ENCODE data around the gene IMPA2. TPM values are rescaled to one million over a fixed set of nuclear protein-coding genes. Genes with fewer than 3 reads are reported as not detected.
"Not testable (repeated sequence)": the region's sequence is repeated elsewhere in the genome, so short reads cannot be mapped to it uniquely, and the experiment has no call there.

IMPA2 gene
- total and polyA plus RNA-seq, 11 donors = 18.1 to 73.0 (median 40.8) TPM

DNA sequence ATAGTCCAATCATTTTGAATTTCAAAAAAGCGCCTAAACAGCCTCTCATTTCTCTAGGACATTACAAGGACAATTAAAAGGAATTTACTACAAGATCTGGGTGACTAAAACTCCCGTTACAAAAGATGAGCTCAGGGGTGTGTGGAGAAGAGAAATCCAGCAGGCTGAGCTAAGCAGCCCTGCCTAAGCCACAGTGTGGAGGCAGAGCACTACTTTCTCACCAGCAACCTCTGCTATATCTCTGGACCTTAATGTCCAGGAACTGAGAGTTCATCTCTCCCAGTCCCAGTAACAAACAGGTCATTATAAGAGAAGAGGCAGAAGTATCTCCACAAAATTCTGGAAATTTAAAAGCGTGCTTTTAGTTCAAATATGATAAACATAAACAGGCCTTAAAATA is 93.4 kb downstream of the IMPA2 start:
- no peaks in the 10 kb centered on the region for H3K27me3 ChIP-seq
- peak in 1 of 4 donors; percentile 44 for ATAC-seq
- peak in 1 of 5 donors; percentile 5 for DNase-seq
- intact Hi-C loops (cut with DNase I) = loop anchor here in 1 of 10 donors (5.0 kb wide), 1 partner anchor 217 kb away; no protein-coding TSS in a partner anchor
- no peak for TF ChIP-seq POLR2A (IDR thresholded peaks at IDR 0.05)
- TF ChIP-seq, protein P1, sequence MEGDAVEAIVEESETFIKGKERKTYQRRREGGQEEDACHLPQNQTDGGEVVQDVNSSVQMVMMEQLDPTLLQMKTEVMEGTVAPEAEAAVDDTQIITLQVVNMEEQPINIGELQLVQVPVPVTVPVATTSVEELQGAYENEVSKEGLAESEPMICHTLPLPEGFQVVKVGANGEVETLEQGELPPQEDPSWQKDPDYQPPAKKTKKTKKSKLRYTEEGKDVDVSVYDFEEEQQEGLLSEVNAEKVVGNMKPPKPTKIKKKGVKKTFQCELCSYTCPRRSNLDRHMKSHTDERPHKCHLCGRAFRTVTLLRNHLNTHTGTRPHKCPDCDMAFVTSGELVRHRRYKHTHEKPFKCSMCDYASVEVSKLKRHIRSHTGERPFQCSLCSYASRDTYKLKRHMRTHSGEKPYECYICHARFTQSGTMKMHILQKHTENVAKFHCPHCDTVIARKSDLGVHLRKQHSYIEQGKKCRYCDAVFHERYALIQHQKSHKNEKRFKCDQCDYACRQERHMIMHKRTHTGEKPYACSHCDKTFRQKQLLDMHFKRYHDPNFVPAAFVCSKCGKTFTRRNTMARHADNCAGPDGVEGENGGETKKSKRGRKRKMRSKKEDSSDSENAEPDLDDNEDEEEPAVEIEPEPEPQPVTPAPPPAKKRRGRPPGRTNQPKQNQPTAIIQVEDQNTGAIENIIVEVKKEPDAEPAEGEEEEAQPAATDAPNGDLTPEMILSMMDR (IDR thresholded peaks at IDR 0.05) = peak in 2 of 12 donors; percentile 25
- peaks cover 0 to 5% (median 0%) of the 10 kb centered on the region in 12 donors for H3K4me1 ChIP-seq
- H3K9me3 ChIP-seq = no peaks in the 10 kb centered on the region
- 77 to 83% (median 80%) methylated on average over 3 of the region's 3 CpGs for WGBS, 4 donors
- H3K4me3 ChIP-seq = no peak overlapping the region
- no peak overlapping the region for H3K27ac ChIP-seq
- no peaks in the 10 kb centered on the region for H3K36me3 ChIP-seq

DNA sequence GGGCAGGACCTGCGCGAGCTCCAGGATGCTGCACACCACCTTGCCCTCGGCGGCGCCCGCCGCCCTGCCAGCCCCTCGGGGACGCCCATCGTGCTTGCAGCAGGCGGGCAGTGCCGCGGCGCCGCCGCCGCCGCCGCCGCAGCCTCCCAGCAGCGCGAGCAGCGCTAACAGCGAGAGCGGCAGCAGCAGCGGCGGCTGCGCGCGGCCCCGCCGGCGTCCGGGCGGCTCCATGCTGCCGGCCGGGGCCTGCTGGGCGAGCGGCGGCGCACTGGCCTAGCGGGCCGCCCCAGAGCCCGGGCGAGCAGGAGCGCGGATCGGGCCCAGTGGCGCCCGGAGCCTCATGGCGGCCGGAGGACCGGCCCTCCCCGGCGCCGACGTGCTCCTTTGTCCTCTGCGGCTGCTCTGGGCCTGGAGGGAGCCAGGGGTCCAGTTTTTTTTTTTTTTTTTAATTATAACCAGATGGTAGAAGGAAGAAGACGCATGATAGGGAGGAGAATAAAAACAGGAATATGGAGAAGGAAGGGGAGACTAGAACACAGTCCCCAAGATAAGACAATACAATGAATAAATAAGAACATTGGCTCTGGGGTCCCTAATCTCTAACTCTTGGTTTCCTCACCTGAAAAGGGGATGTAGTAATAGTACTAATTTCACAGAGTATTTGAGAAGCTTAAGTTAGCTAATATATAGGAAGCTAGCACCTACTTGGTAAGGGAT is 95.3 kb downstream of the IMPA2 start:
- TF ChIP-seq POLR2A (IDR thresholded peaks at IDR 0.05) = no peak
- TF ChIP-seq, protein P1 (IDR thresholded peaks at IDR 0.05) = no peak
- 19 to 43% (median 31%) methylated on average over 32 to 59 of the region's 59 CpGs for WGBS, 4 donors
- DNase-seq = peak in 2 of 5 donors; percentile 28 to 62

DNA sequence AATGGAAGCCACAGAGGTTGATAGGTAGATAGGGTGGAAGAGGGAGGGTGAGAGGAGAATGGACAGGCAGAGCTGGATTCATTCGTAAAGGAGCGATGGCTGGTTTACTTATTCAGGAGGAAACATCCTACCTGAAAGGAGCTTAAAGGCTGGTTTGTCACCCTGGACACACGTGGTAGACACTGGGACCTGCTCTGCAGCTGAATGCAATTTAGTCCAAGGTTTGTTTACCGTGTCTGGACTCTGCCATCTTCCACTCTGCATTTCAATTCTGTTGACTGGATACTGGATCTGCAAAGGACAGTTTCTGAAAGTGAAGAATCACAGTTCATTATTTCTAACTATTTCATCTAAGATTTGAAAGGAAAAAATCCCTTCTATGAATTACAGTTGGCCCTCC is 96.7 kb downstream of the IMPA2 start:
- H3K36me3 ChIP-seq, H3K27me3 ChIP-seq, DNase-seq, H3K4me1 ChIP-seq, H3K4me3 ChIP-seq, ATAC-seq, H3K27ac ChIP-seq, H3K9me3 ChIP-seq: not testable (repeated sequence)
- 42 to 89% (median 72%) methylated on average over 2 of the region's 4 CpGs for WGBS, 4 donors
- intact Hi-C loops (cut with DNase I) = loop anchor here in 1 of 10 donors (5.0 kb wide), 1 partner anchor 221 kb away; no protein-coding TSS in a partner anchor

More for the DNA sequence above, 95.3 kb downstream of the IMPA2 start:
- Histone ChIP-seq H3K27me3 (no peaks in the 10 kb centered on the region), H3K4me1 (peaks cover 0 to 8% (median 0%) of the 10 kb centered on the region in 12 donors), H3K9me3 (no peaks in the 10 kb centered on the region), H3K4me3 (peak overlapping the region in 6 of 12 donors; percentile 18 to 48 (median 33)), H3K36me3 (no peaks in the 10 kb centered on the region), H3K27ac (peak overlapping the region in 6 of 12 donors; percentile 23 to 63 (median 48))
- intact Hi-C loops (cut with DNase I) = loop anchor here in 1 of 10 donors (5.0 kb wide), 1 partner anchor 219 kb away; no protein-coding TSS in a partner anchor
- peak in 3 of 4 donors; percentile 32 to 85 (median 63) for ATAC-seq

- TF ChIP-seq POLR2A (IDR thresholded peaks at IDR 0.05) = no peak
- TF ChIP-seq, protein P1 (IDR thresholded peaks at IDR 0.05) = no peak
- no peak overlapping the region for H3K27ac ChIP-seq
- ATAC-seq (peak in 1 of 4 donors; percentile 61), DNase-seq (peak in 3 of 5 donors; percentile 22 to 67 (median 35))
- intact Hi-C loops (cut with DNase I) = loop anchor here in 1 of 10 donors (5.0 kb wide), 1 partner anchor 222 kb away; no protein-coding TSS in a partner anchor
- H3K4me1 ChIP-seq = peaks cover 0 to 8% (median 0%) of the 10 kb centered on the region in 12 donors
- no peak overlapping the region for H3K4me3 ChIP-seq
- no peaks in the 10 kb centered on the region for H3K36me3 ChIP-seq
- H3K9me3 ChIP-seq = no peaks in the 10 kb centered on the region
- no peaks in the 10 kb centered on the region for H3K27me3 ChIP-seq
- WGBS, 4 donors = 61 to 71% (median 61%) methylated on average over 6 of the region's 6 CpGs
These were observed 98.4 kb downstream of the IMPA2 start for GRCh38 chr18:12079491-12080237.

Other genes with a start within 250 kb of the IMPA2 start
- gene CHMP1B, start 130.1 kb upstream of the IMPA2 start, total RNA-seq = 10 to 100 TPM; 29.6 to 41.2 (median 37.3) TPM
- 10 to 100 TPM; 19.8 to 37.4 TPM for gene CHMP1B, start 130.1 kb upstream of the IMPA2 start, polyA plus RNA-seq
- gene MPPE1, start 73.2 kb upstream of the IMPA2 start, total RNA-seq = 10 to 100 TPM; 17.8 to 45.5 (median 29.7) TPM
- 10 to 100 TPM; 23.4 to 26.2 TPM for gene MPPE1, start 73.2 kb upstream of the IMPA2 start, polyA plus RNA-seq
- not detected for gene ANKRD62, start 112.3 kb downstream of the IMPA2 start, total RNA-seq
- gene ANKRD62, start 112.3 kb downstream of the IMPA2 start, polyA plus RNA-seq = not detected